ENCODE measurements around the gene ANKRD30B.
"Not testable (repeated sequence)": the region's sequence is repeated elsewhere in the genome, so short reads cannot be mapped to it uniquely, and the experiment has no call there.

Gene ANKRD30B

DNA sequence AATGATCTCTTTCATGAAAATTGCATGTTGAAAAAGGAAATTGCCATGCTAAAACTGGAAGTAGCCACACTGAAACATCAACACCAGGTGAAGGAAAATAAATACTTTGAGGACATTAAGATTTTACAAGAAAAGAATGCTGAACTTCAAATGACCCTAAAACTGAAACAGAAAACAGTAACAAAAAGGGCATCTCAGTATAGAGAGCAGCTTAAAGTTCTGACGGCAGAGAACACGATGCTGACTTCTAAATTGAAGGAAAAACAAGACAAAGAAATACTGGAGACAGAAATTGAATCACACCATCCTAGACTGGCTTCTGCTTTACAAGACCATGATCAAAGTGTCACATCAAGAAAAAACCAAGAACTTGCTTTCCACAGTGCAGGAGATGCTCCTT, 103.6 kb downstream of the ANKRD30B start:
- DNase-seq (ENCODE audit: low read depth): not testable (repeated sequence)

GRCh38 chr18:14855634-14856033, 107.7 kb downstream of the ANKRD30B start:
- DNase-seq (ENCODE audit: low read depth): not testable (repeated sequence)

DNA sequence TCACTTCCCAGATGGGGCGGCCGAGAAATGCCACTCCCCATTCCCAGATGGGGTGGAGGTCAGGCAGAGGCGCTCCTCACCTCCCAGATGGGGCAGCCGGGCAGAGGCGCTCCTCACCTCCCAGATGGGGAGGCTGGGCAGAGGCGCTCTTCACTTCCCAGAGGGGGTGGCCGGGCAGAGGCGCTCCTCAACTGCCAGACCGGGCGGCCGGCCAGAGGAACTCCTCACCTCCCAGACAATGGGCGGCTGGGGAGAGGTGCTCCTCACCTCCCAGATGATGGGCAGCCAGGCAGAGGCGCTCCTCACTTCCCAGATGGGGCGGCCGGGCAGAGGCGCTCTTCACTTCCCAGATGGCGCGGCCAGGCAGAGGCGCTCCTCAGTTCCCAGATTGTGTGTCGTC, 108.3 kb downstream of the ANKRD30B start:
- not testable (repeated sequence) for DNase-seq (ENCODE audit: low read depth)

DNA sequence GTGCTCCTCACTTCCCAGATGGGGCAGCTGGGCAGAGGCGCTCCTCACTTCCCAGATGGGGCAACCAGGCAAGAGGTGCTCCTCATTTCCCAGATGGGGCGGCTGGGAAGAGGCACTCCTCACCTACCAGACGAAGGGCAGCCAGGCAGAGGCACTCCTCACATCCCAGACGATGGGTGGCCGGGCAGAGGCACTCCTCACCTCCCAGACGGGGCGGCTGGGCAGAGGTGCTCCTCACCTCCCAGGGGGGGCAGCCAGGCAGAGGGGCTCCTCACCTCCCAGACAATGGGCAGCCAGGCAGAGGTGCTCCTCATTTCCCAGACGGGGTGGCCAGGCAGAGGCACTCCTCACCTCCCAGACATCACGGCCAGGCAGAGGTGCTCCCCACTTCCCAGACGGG, 110.5 kb downstream of the ANKRD30B start:
- not testable (repeated sequence) for DNase-seq (ENCODE audit: low read depth)

GRCh38 chr18:14859995-14860394, 112.0 kb downstream of the ANKRD30B start:
- DNase-seq (ENCODE audit: low read depth): not testable (repeated sequence)

- DNase-seq (ENCODE audit: low read depth): not testable (repeated sequence)
Observed at GRCh38 chr18:14866426-14866825, 118.5 kb downstream of the ANKRD30B start.

DNA sequence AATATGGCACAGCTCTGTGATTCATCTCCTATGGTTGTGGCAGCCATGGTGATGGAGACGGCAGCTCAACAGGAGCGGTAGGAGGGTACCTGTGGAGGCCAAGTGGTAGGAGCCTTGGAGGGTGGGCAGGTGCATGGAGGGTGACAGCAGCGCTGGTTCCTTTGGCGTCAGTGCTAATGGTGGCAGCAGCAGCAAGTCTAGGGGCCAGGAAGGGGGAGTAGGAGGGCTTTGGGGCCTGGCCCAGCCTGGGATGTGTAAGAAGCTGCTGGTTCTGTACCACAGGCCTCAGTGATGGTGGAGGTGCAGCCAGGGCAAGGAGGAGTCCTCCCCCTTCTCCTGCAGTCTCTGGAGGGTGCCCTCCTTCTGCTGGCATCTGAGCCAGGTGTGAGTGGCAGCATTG, 120.0 kb downstream of the ANKRD30B start:
- not testable (repeated sequence) for DNase-seq (ENCODE audit: low read depth)

GRCh38 chr18:14868825-14869224, 120.9 kb downstream of the ANKRD30B start:
- DNase-seq (ENCODE audit: low read depth): peak; percentile 25

- DNase-seq (ENCODE audit: low read depth): not testable (repeated sequence)
Observed at GRCh38 chr18:14878826-14879225, 130.9 kb downstream of the ANKRD30B start.

DNA sequence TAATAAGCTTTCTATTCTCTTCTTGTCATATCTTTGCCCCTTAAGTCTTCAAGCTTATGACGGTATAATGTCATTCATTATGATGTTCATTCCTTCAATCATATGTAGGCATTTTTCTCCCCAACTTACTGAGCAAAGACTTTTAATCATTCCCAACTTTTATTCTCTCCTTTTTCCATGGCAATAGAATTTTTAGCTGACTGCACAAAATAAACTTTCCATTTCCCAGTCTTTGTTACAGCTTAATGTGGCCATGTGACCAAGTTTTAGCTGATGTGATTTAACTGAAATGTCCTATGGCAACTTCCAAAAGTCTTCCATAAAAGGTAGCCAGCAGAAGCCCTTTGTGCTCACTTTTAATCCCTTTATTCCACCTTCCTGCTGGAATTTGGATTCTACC, 152.5 kb downstream of the ANKRD30B start:
- DNase-seq (ENCODE audit: low read depth): no peak

Measured in fibroblast of gingiva (primary cell).